ENCODE results near the gene MAGI1.
"Not testable (repeated sequence)": the region's sequence is repeated elsewhere in the genome, so short reads cannot be mapped to it uniquely, and the experiment has no call there.

Gene MAGI1

GRCh38 chr3:65521032-65521431 lies 517.7 kb downstream of the MAGI1 start:
- no peak for DNase-seq (ENCODE audit: low read depth)

DNA sequence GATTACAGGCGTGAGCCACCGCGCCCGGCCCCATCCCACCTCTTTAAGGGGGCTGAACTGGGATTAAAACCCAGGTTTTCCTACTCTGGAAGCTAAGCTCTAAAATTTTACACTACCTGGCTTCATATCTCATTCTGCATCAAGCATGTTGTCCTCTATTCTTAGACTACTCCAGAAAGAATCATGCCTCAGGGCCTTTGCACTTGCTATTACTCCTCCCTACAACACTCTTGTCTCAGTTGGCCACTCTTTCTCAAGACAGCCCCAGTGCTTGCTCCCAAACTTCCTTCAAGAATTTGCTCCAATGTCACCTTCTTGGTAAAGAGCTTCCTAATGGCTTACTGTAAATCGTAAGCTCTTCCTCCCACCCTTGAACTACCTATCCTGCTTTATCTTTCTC lies 521.7 kb downstream of the MAGI1 start:
- no peak for DNase-seq (ENCODE audit: low read depth)

- not testable (repeated sequence) for DNase-seq (ENCODE audit: low read depth)
These were observed 524.4 kb downstream of the MAGI1 start for GRCh38 chr3:65514317-65514716.

DNA sequence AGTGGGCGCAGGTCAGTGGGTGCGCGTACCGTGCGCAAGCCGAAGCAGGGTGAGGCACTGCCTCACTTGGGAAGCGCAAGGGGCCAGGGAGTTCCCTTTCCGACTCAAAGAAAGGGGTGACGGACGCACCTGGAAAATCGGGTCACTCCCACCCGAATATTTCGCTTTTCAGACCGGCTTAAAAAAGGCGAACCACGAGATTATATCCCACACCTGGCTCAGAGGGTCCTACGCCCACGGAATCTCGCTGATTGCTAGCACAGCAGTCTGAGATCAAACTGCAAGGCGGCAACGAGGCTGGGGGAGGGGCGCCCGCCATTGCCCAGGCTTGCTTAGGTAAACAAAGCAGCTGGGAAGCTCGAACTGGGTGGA lies 529.3 kb downstream of the MAGI1 start:
- not testable (repeated sequence) for DNase-seq (ENCODE audit: low read depth)

DNA sequence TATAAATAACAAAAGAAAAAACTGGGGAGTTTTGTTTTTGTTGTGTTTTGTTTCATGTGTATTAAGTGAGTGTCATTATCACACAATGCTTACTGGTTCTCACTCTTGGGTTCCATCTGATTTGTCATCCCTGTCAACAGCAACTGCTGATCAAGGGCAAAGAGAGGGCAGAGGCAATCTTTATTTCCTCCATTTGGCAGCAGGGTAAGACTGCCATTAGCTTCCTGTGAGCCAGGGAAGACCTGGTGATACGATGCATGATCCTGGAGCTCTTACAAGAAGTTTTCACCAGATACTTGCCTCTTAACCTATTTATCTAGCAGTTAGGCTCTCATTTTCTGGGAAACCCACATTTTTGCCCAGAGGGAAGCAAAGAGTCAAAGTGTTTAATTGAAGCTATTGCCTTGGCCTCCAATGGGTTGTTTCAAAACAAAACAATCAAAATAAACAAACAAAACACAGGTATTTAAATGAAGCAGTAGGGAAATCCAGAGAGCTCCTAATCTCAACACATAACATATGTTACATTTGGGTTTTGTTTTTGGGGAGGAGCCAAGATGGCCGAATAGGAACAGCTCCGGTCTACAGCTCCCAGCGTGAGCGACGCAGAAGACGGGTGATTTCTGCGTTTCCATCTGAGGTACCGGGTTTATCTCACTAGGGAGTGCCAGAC lies 529.8 kb downstream of the MAGI1 start:
- no peak for DNase-seq (ENCODE audit: low read depth)

DNA sequence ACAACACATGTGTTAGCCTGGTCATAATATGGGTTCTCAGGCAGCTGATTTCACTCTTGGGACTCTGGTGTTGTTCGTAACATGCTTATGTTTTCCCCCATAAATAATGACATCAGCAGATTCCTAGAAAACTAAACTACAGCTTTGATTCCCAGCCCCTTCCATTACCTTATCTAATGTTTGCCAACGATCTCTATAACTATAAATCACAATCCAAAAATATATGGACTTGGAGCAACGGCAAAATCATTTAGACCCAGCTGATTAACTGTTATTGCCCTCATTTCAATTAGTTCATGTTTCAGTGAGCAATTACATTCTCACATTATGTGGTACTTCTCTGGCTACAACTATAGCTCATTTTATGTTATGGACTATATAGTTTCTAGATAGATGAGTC lies 531.3 kb downstream of the MAGI1 start:
- DNase-seq (ENCODE audit: low read depth): no peak

- no peak for DNase-seq (ENCODE audit: low read depth)
These were observed 534.9 kb downstream of the MAGI1 start for GRCh38 chr3:65503776-65504175.

DNA sequence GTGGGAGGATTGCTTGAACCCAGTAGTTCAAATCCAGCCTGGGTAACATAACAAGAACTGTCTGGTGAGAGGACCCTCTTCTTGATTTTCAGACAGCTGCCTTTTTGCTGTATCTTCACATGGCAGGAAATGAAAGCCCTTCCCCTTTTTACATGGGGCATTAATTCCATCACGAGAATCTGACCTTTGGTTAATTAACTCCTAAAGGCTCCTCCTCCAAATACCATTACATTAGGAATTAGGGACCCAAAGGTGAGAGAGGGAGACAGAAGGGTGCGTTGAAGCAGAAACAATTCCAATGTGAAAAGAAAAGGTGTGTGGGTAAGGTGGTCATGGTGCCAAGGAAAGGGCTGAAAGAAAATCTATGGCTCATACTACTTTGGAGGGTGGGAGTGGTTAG lies 536.2 kb downstream of the MAGI1 start:
- DNase-seq (ENCODE audit: low read depth): no peak

- DNase-seq (ENCODE audit: low read depth): peak; percentile 5
These were observed 538.1 kb downstream of the MAGI1 start for GRCh38 chr3:65500398-65501306.

GRCh38 chr3:65497846-65498245 lies 540.9 kb downstream of the MAGI1 start:
- DNase-seq (ENCODE audit: low read depth): no peak

- DNase-seq (ENCODE audit: low read depth): no peak
These were observed 541.5 kb downstream of the MAGI1 start for GRCh38 chr3:65497236-65497635.

GRCh38 chr3:65493938-65494337 lies 544.8 kb downstream of the MAGI1 start:
- no peak for DNase-seq (ENCODE audit: low read depth)

GRCh38 chr3:65493371-65493882 lies 545.3 kb downstream of the MAGI1 start:
- no peak for DNase-seq (ENCODE audit: low read depth)

- no peak for DNase-seq (ENCODE audit: low read depth)
These were observed 546.5 kb downstream of the MAGI1 start for GRCh38 chr3:65492249-65492648.

- no peak for DNase-seq (ENCODE audit: low read depth)
These were observed 548.6 kb downstream of the MAGI1 start for GRCh38 chr3:65490114-65490513.

GRCh38 chr3:65489253-65489652 lies 549.5 kb downstream of the MAGI1 start:
- DNase-seq (ENCODE audit: low read depth): no peak

DNA sequence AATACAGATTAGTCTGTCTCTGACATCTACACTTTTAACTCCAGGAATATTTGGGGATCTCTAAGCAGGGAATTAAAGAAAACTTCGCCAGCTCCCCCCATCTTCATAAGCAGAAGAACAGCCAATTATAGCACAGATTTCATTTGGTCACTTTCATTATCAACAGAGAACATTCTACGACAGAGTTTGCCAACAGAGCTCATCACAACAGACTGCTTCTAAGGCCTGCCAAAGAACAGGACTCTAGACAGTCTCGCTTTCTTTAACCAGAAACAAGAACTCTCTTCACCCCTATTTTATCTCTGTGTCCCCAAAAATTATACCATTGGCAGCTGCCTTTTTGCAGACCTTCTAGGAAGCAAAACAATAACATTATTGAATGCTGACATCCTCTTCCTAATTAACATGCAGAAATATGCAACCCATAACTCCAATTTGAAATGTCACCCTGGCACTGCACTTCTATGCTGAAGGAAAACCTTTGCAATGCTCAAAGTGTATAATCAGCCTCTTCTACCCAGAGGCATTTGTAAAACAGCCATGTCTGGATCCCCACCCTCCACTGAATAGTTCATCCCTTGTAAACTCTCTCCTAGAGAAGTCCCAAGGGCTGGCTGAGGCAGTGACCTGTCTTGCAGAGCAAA lies 552.8 kb downstream of the MAGI1 start:
- DNase-seq (ENCODE audit: low read depth): no peak

GRCh38 chr3:65484964-65485363 lies 553.8 kb downstream of the MAGI1 start:
- no peak for DNase-seq (ENCODE audit: low read depth)

DNA sequence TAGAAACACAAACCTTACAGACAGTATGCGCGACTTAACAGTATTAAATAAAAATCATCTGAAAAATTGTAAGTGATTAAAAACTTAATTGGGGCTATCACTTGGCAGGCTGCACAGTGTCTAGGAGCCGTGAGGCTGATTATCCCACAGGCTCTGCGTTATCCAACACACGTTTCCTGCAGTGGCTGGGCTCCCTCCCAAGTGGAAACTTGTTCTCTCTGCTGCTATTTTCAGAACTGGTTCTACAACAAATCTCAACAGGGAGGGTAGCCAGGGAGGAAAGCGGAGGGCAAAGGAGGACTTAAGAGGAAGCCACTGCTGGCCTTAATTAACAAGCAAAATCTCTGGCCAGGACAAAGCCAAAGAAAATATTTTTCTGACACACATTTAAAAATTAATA lies 555.2 kb downstream of the MAGI1 start:
- no peak for DNase-seq (ENCODE audit: low read depth)

DNA sequence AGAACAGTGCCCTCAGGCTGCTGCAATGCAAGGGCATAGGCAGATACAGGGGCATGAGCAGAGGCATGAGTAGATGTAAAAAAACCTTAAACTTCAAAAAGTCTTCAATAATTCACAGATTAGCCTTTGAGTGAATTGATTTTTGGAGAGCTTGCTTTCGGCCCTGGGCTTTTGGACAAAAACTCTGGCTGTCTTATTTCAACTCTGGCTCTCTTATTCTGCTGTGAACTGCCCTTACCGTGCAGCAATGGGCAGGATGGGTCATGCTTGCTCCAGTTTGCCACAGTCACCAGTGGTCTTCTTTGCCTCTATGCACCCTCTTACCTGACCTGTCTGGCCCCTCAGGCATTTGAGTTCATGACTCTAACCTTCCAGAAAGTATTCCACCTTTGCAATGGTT lies 555.7 kb downstream of the MAGI1 start:
- no peak for DNase-seq (ENCODE audit: low read depth)

DNA sequence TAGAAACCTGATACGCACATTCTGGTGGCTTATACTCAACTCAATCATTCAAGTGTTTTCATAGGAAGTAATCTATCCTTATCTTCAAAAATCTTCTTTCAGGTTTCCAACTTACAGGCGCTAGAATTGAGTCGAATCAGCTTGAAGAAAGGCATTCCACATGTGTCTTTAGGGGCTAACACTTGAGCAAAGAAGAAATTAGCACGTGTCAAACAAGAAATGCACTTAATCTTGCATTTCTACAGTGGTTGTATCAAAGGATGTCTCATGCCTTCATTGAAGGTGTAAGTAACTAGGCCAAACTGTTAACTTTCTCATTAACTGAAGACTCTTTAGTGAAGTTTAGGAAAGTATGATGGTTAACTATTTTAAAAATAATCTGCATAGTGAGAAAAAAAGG lies 557.6 kb downstream of the MAGI1 start:
- DNase-seq (ENCODE audit: low read depth): no peak

DNA sequence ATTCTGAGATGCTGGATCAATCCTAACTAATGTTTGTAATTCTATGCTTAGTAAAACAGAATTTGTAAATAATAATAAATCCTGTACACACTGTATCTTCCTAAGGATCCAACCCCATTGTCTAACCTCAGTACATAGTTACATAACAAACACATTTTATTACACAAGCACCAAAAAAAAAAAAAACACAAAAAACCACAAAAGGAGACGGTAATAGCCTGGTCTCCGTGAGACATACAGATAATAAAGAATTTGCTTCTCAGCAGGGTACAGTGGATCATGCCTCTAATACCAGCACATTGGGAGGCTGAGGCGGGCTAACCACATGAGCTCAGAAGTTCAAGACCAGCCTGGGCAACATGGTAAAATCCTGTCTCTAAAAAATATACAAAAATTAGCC lies 558.7 kb downstream of the MAGI1 start:
- peak; percentile 82 for DNase-seq (ENCODE audit: low read depth)
